GOT3 (cell line): ENCODE data around the gene SEMA4F.

Experiments used
- DNase-seq: peaks from one replicate; lab custom pipeline; 2025; ENCODE audit warnings: mixed read lengths; lab: John Stamatoyannopoulos, UW

Gene SEMA4F

DNA sequence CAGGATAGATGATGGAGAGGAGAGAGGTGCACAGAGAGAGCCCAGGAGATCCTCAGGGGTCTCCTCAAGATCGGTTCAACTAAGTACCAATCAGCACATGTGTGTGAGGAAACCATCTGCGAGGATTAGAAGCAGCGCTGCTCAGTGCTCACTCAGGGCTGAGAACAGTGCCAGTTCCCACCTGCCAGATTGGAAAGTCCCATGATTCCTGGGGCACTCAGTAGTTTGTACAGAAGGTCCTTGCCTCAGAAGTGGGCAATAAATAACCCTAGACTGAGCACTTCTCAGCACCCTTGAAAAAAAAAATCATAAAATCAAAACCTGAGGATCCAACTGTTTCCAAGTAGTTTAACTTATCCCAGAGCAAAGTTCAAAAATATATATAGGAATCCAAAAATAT lies 53.8 kb downstream of the SEMA4F start:
- DNase-seq, result no peak

DNA sequence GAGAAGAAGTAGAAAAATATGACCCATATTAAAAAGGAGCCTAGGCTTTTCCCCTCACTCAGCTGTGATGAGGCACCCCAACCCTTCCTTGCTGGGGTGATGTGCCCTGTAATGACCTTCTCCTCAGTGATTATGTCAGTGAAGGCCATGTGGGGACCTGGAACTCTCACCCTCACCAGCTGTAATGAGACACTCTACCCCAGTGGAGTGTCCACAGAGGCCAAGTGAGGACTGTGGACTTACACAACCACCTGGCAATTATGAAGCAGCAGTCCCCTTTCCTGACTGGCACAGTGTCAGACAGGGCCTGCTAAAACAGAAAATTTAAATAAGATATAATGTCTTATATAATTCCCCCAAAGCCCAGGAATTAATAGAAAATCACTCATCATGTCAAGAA lies 54.2 kb downstream of the SEMA4F start:
- no peak for DNase-seq

DNA sequence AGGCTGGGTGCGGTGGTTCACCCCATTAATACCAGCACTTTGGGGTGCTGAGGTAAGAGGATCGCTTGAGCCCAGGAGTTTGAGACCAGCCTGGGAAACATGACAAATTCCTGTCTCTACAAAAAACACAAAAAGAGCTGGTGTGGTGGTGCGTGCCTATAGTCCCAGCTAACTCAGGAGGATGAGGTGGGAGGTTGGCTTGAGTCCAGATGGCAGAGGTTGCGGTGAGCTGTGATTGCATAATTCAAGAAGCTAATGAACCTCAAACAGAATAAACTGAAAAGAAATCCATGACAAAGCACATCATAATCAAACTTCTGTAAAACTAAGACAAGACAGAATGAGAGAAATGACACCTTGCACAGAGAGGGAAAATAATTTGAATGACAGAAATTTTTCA lies 54.8 kb downstream of the SEMA4F start:
- no peak for DNase-seq

DNA sequence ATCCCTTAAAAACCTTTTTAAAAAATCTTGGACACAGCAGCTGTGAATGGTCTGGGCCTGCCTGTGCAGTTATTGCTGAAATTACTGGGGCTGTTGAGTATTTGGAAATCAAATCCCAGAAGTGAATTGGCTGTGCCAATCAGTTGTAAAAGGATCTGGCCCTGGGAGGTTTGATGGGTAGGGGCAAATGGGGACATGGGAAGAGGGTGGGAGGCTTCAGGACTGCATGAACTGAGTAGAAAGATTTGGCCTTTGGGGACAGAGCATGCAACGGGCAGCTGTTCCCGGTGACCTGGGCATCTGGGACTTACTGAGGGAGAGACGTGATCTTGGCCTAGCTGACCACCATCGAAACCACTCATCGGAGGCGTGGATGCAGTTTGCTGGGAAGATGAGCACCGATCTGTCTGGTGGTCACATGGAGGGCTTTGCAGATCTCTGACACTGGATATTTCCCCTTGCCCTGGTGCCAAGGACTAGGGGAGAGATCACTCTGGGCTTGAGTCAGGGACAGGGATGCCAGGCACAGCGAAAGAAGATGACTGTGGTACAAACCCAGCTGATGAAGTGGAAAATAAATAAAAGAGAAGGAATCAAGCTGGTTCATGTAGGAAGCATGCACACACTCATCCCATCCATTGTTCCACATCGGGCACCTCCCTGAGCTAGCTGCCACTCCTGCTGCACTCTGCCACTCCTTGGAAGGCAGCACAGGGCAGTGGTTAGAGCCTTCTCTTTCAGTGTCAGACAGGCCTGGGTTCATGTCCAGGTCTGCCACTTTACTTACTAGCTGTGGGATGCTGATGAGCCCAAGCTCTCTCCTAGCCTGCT lies 58.4 kb downstream of the SEMA4F start:
- peak; percentile 49 for DNase-seq

DNA sequence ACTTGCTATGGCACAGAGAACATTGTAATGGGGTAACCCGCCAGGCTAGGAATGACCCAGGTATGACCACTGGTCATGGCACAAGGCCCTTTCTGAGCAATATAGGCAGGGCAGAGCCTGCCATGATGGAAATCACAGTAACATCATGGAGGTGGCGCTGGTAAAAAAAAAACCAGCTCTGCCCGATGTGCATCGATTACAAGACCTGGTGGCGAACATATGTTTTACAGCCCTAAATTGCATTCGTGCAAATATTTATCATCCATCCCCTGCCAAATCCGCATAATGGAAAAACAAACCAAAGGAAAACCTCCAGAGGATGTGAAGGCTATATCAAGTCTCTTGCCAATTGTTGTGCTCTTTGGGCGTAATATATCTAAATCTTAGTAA lies 60.6 kb downstream of the SEMA4F start:
- DNase-seq, result no peak

DNA sequence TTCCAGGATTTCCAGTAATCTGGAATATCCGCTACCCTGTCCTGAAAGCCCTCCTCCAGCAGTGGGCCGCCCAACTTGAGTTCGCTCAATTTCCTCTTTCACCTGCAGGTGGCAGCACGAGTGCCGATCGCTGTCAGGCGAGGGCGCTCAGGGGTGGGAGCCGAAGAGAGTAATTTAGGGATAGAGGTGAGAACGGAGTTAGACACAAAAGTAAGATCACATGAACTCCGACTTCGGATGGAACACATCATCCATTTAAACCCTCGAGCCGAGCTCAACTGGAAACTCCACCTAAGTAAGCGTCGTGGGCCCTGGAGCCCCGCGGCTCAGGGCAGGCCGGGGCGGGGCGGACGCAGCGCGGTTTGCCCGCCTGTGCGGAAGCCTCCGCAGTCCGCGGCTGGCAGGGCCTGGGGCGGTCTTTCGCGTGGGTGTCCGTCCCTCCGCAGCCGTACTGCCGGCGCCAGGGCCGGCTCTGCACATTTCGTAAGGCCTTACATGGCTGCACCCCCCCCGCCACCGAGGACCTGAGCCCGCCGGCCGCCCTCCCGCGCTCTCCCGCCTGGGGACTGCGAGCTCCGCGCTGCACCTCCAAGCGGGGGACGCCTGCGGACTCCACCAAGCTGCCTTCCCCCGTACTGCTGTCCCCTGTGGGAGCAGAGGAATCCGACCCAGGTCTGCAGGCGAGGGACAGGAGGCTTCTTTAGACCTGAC lies 61.2 kb downstream of the SEMA4F start:
- DNase-seq, result peak; percentile 58

DNA sequence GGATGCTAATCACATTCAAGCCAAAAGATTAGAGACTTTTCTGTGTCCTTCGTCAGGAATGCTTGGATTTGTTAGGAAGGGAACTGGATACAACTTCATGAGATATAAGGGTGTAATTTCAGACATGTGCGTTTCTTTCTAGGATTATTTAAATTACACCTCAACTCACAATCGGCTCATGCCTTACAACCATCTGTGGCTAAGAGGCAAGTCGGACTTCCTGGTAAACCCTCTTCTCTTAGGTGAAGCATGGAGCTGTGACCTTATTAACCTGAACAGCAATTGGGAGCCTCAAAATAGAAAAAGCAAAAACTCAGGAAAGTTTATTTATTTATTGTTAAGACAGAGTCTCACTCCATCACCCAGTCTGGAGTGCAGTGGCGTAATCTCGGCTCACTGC lies 61.8 kb downstream of the SEMA4F start:
- DNase-seq, result no peak

DNA sequence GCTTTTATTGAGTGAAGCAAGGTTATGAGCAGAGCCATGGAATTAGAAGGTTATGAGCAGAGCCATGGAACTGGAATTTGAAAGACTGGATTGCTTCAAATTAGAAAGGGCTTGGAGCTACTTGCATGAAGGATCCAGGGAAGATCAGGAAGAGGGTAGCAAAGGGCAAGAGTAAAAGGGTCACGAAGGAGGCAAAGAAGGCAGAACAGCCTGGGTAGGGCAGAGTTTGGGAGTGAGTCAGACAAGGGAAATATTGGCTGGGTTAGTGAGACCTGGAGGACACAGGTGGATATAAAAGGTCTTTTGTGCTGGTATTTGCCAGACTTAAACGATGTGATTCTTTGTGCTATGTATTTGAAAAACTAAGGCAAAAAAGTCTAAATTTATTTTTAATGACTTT lies 65.0 kb downstream of the SEMA4F start:
- DNase-seq, result no peak

DNA sequence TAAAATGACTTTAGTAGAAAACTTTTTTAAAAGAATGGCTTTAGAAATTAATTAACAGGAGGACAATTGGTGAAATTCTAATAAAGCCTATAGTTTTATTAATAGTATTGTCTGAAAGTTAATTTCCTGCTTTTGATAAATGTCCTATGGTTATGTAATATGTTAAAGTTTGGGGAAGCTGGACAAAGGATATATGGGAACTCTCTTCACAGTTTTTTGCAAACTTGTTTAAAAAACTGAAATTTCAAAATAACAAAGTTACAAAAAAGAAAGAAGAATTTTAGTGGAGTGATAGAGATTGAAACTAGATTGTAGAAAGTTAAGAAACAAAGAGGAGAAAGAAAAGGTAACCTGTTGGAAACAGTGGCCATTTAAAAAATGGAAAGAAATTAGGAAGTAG lies 67.3 kb downstream of the SEMA4F start:
- DNase-seq, result no peak

DNA sequence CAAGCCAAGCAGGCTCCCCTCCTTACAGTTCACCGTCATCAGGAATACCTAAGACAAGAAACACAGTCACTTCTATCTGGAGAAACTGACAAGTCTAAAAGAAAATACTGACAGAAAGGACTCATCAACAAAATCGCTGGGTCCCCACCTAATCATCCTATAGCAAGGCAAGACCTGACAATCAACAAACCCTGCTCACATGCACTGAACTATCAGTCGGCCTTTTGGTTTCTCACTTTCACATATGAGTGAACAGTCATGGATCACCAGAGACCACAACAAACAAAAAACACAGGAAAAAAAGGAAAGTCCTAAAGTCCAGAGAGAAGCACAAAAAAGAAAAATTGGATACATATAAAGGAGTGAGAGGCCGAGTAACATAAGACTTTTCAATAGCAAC lies 70.4 kb downstream of the SEMA4F start:
- DNase-seq, result no peak

DNA sequence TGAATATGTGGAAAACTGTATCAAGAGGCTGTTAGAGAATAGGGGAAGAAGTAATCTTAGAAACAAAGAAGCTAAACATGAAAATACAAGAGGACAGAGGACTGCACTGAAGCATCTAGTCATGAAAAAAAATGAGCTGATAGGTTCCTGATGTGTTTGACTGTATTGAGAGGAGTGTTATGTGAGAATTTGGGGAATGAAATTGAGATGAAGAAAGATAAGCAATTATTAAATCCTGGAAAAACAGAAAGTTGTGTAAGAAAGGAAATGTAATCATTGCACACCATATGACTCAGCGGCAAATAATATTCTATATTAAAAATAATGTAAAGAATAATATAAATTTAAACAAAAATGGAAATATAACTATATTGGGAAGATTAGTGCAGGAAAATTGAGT lies 71.2 kb downstream of the SEMA4F start:
- no peak for DNase-seq

DNA sequence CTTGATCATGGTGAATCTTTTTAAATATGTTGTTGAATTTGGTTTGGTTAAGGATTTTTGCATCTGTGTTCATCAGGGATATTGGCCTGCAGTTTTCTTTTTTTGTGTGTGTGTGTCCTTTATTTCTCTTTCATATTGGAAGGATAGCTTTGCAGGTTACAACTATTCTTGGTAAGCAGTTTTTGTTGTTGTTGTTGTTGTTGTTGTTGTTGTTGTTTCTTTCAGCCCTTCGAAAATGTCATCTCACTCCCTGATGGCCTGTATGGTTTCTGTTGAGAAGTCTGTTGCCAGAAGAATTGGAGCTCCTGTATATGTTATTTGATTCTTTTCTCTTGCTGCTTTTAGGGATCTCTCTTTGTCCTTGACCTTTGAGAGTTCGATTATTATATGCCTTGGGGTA lies 74.8 kb downstream of the SEMA4F start:
- no peak for DNase-seq

DNA sequence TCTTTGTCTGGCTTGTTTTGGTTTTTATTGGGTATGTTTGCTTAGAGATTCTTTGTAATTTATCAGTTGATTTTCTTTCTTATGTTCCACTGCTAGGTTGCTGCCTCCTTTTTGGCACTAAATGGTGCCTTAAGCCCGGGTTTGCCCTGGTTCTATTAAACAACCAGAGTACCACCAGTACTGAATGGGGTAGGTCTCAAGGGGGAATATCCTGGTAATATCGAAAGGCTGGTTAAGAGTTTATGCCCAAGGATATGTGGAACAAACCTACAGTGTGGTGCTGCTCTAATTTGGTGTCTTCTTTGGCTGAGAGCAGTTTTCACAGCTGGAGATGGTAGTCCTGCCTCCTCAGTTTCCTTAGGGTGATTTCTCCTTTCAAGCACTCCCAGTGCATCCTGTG lies 76.5 kb downstream of the SEMA4F start:
- DNase-seq, result no peak
